Activated T-helper 1 cell treated with anti-CD3 and anti-CD28 coated beads, Interleukin-12 subunit alpha, Interleukin-12 subunit beta, Interleukin-2, Interleukin-4 antibody, amounts not matched to agents 30 ng/mL and 10 ng/mL and 1 ng/mL, durations not matched to agents 14 hours and 24 hours and 36 hours (primary cell): ENCODE data around the gene CDH4. TPM values are rescaled to one million over a fixed set of nuclear protein-coding genes. Genes with fewer than 3 reads are reported as not detected.

Source experiments
- DNase-seq: peaks from one replicate; pipeline ENCODE4 v3.0.0; 2021; ENCODE audit warnings: low spot score
- H3K27ac Mint-ChIP-seq: one replicate; pipeline ENCODE4 v1.8.0; 2021; ENCODE audit warnings: mild to moderate bottlenecking, mixed read lengths
- H3K27me3 Mint-ChIP-seq: one replicate; pipeline ENCODE4 v1.8.0; 2022; ENCODE audit warnings: mild to moderate bottlenecking, moderate library complexity, mixed read lengths; ENCODE audit not compliant: insufficient read depth
- H3K36me3 Mint-ChIP-seq: one replicate; pipeline ENCODE4 v1.8.0; 2021; ENCODE audit warnings: low read depth, mixed read lengths
- H3K4me1 Mint-ChIP-seq: one replicate; pipeline ENCODE4 v1.8.0; 2021; ENCODE audit warnings: low read depth, mixed read lengths
- H3K4me3 Mint-ChIP-seq: one replicate; pipeline ENCODE4 v1.8.0; 2021; ENCODE audit warnings: mild to moderate bottlenecking, moderate library complexity, mixed read lengths
- H3K9me3 Mint-ChIP-seq: one replicate; pipeline ENCODE4 v1.8.0; 2021; ENCODE audit warnings: mixed read lengths
- intact Hi-C: fragments of 100-400 bp; cut with micrococcal nuclease; formaldehyde crosslinking; loops from one replicate; pipeline ENCODE4 v1.15.1; 2024
- total RNA-seq: library from RNA; stranded (reverse); gene quantifications from 2 replicates; pipeline ENCODE4 v1.2.3, GENCODE V29; 2022

The CDH4 gene
- total RNA-seq, 1 donor from 2014 or later = not detected

- H3K4me3 Mint-ChIP-seq = no peak overlapping the region
- intact Hi-C loops = no loop called here
- H3K27ac Mint-ChIP-seq = no peak overlapping the region
- no peaks in the 10 kb centered on the region for H3K36me3 Mint-ChIP-seq
- no peak for DNase-seq
- H3K4me1 Mint-ChIP-seq = no peaks in the 10 kb centered on the region
- H3K9me3 Mint-ChIP-seq = no peaks in the 10 kb centered on the region
- no peaks in the 10 kb centered on the region for H3K27me3 Mint-ChIP-seq
These were observed 679.6 kb downstream of the CDH4 start for GRCh38 chr20:61931476-61932198.

- no peaks in the 10 kb centered on the region for H3K27me3 Mint-ChIP-seq
- intact Hi-C loops = no loop called here
- H3K4me3 Mint-ChIP-seq = no peak overlapping the region
- no peaks in the 10 kb centered on the region for H3K9me3 Mint-ChIP-seq
- no peaks in the 10 kb centered on the region for H3K4me1 Mint-ChIP-seq
- DNase-seq = no peak
- no peaks in the 10 kb centered on the region for H3K36me3 Mint-ChIP-seq
- H3K27ac Mint-ChIP-seq = no peak overlapping the region
These were observed 680.1 kb downstream of the CDH4 start for GRCh38 chr20:61932199-61932592.

- no peaks in the 10 kb centered on the region for H3K9me3 Mint-ChIP-seq
- no peaks in the 10 kb centered on the region for H3K36me3 Mint-ChIP-seq
- no peak for DNase-seq
- intact Hi-C loops = no loop called here
- no peak overlapping the region for H3K27ac Mint-ChIP-seq
- no peaks in the 10 kb centered on the region for H3K27me3 Mint-ChIP-seq
- H3K4me3 Mint-ChIP-seq = no peak overlapping the region
- H3K4me1 Mint-ChIP-seq = no peaks in the 10 kb centered on the region
These were observed 680.8 kb downstream of the CDH4 start for GRCh38 chr20:61932711-61933480.

- Mint-ChIP-seq H3K4me1 (no peaks in the 10 kb centered on the region), H3K4me3 (no peak overlapping the region), H3K27me3 (no peaks in the 10 kb centered on the region), H3K36me3 (no peaks in the 10 kb centered on the region), H3K27ac (no peak overlapping the region), H3K9me3 (no peaks in the 10 kb centered on the region)
- intact Hi-C loops = no loop called here
- DNase-seq = no peak
These were observed 681.5 kb downstream of the CDH4 start for GRCh38 chr20:61933481-61933950.

- intact Hi-C loops = no loop called here
- H3K4me3 Mint-ChIP-seq = no peak overlapping the region
- H3K36me3 Mint-ChIP-seq = no peaks in the 10 kb centered on the region
- H3K27me3 Mint-ChIP-seq = no peaks in the 10 kb centered on the region
- H3K4me1 Mint-ChIP-seq = no peaks in the 10 kb centered on the region
- H3K9me3 Mint-ChIP-seq = no peaks in the 10 kb centered on the region
- no peak overlapping the region for H3K27ac Mint-ChIP-seq
- DNase-seq = no peak
These were observed 682.1 kb downstream of the CDH4 start for GRCh38 chr20:61933951-61934715.

DNA sequence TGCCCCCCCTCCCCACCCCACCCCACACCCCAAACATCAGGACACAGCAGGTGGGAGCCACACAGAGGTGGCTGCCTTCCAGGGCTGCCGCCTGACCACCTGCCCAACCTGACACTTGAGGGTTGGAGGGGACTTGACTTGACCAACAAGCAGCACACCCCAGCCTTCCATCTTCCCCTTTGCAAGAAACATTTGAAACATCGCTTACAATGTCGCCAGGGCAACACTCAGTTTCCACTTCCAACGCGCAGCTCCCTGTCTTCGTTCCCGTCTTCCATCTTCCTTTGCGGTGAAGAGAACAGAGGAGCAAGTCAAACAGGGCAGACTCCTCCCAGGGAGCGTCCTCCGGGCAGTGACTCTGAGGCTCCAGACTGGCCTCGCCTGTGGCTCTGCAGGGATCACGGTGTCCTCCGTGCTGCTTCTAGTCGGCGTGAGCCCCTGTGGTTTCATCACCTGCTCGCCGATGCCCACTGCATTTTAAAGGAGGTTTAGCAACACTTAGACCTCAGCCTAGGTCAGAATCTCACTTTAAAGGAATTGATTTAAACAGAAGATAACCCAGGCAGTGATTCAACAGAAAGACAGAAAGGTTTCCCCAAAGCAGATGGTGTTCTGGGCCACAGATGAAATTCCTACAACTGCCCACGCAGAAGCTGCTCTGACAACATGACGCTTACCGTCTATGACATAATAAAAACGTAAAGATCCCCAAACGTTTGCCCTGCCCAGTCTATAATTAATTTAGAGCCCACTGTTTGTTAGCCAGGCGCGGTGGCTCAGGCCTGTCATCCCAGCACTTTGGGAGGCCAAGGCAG, 682.9 kb downstream of the CDH4 start:
- Mint-ChIP-seq H3K27ac (no peak overlapping the region), H3K4me1 (no peaks in the 10 kb centered on the region), H3K9me3 (no peaks in the 10 kb centered on the region), H3K4me3 (no peak overlapping the region), H3K27me3 (no peaks in the 10 kb centered on the region), H3K36me3 (no peaks in the 10 kb centered on the region)
- intact Hi-C loops = no loop called here
- no peak for DNase-seq

GRCh38 chr20:61935926-61936700, 684.1 kb downstream of the CDH4 start:
- DNase-seq = no peak
- Mint-ChIP-seq H3K27ac (no peak overlapping the region), H3K36me3 (no peaks in the 10 kb centered on the region), H3K27me3 (no peaks in the 10 kb centered on the region), H3K4me3 (no peak overlapping the region), H3K9me3 (no peaks in the 10 kb centered on the region), H3K4me1 (no peaks in the 10 kb centered on the region)
- intact Hi-C loops = no loop called here

GRCh38 chr20:61936701-61937131, 684.7 kb downstream of the CDH4 start:
- DNase-seq = no peak
- no peaks in the 10 kb centered on the region for H3K27me3 Mint-ChIP-seq
- H3K4me1 Mint-ChIP-seq = no peaks in the 10 kb centered on the region
- no peak overlapping the region for H3K4me3 Mint-ChIP-seq
- no peaks in the 10 kb centered on the region for H3K9me3 Mint-ChIP-seq
- H3K27ac Mint-ChIP-seq = no peak overlapping the region
- H3K36me3 Mint-ChIP-seq = no peaks in the 10 kb centered on the region
- intact Hi-C loops = no loop called here

GRCh38 chr20:61937146-61937962, 685.3 kb downstream of the CDH4 start:
- no peak for DNase-seq
- Mint-ChIP-seq H3K27me3 (no peaks in the 10 kb centered on the region), H3K36me3 (no peaks in the 10 kb centered on the region), H3K9me3 (no peaks in the 10 kb centered on the region), H3K4me1 (no peaks in the 10 kb centered on the region), H3K27ac (no peak overlapping the region), H3K4me3 (no peak overlapping the region)
- intact Hi-C loops = no loop called here

GRCh38 chr20:61937963-61938838, 686.1 kb downstream of the CDH4 start:
- Mint-ChIP-seq H3K27ac (no peak overlapping the region), H3K9me3 (no peaks in the 10 kb centered on the region), H3K27me3 (no peaks in the 10 kb centered on the region), H3K36me3 (no peaks in the 10 kb centered on the region), H3K4me1 (no peaks in the 10 kb centered on the region), H3K4me3 (no peak overlapping the region)
- no peak for DNase-seq
- intact Hi-C loops = no loop called here
